Esophagus muscularis mucosa (tissue), 4 donors: Measurements from ENCODE around the gene C4orf54. TPM values are rescaled to one million over a fixed set of nuclear protein-coding genes. Genes with fewer than 3 reads are reported as not detected.
A peak's percentile ranks its signal among the peaks of the same experiment; 100 is the strongest.

Source experiments
- DNase-seq: peaks from one replicate; pipeline ENCODE4 v3.0.0-alpha.2; 2017; ENCODE audit errors: extremely low spot score
- H3K27ac ChIP-seq, 4 donors: fragments of 200-600 bp; sonication (generic); replicated peaks in 1 of 4; 1 replicate in 3 of 4; 2 replicates in 1 of 4; pipeline ENCODE4 v1.5.1; 2016 to 2019; ENCODE audit warnings: mild to moderate bottlenecking in 1 of 4
- H3K27me3 ChIP-seq, 4 donors: fragments of 200-600 bp; sonication (generic); one replicate each; pipeline versions ENCODE4 v1.5.1 to v1.6.0; 2016 to 2019
- H3K36me3 ChIP-seq, 4 donors: fragments of 200-600 bp; sonication (generic); one replicate each; pipeline ENCODE4 v1.5.1; 2016 to 2019
- H3K4me1 ChIP-seq, 4 donors: fragments of 200-600 bp; sonication (generic); one replicate each; pipeline ENCODE4 v1.5.1; 2016 to 2019
- H3K4me3 ChIP-seq, 4 donors: fragments of 200-600 bp; sonication (generic); 1 replicate in 2 of 4; 2 replicates in 2 of 4; pipeline ENCODE4 v1.5.1; 2016 to 2019; ENCODE audit warnings: mild to moderate bottlenecking in 4 of 4, moderate library complexity in 1 of 4
- H3K9me3 ChIP-seq, 4 donors: fragments of 200-600 bp; sonication (generic); 1 replicate in 3 of 4; 2 replicates in 1 of 4; pipeline ENCODE4 v1.5.1; 2016 to 2019
- CTCF ChIP-seq, 3 experiments: fragments of 200-600 bp in 2 of 3; fragments of 450-650 bp in 1 of 3; sonication (generic) in 2 of 3; IDR thresholded peaks; one replicate each; pipeline ENCODE4 v1.5.1; 2017 to 2019; ENCODE audit warnings: antibody characterized with exemption in 3 of 3, mild to moderate bottlenecking in 2 of 3, moderate library complexity in 1 of 3
- EP300 ChIP-seq: sonication (generic); formaldehyde crosslinking; IDR thresholded peaks from one replicate; pipeline ENCODE4 v1.6.1; 2017; ENCODE audit warnings: antibody characterized with exemption
- POLR2A ChIP-seq: fragments of 450-650 bp; IDR thresholded peaks from one replicate; pipeline ENCODE4 v1.6.1; 2017; ENCODE audit warnings: antibody characterized with exemption, moderate library complexity, mild to moderate bottlenecking, low read depth
- POLR2AphosphoS5 ChIP-seq, 2 donors: sonication (generic); formaldehyde crosslinking; IDR thresholded peaks; one replicate each; pipeline ENCODE4 v1.6.1; 2017; ENCODE audit warnings: antibody characterized with exemption in 2 of 2
- WGBS: methylation state at CpG from one replicate; pipeline ENCODE4 v1.1.5; 2018; 5-methylcytosine and 5-hydroxymethylcytosine counted together
- intact Hi-C: fragments of 100-400 bp; cut with DNase I; formaldehyde crosslinking; loops from one replicate; pipeline ENCODE4 v1.15.1; 2023
- total RNA-seq, 4 donors: library from RNA; depleted of rRNA; stranded (reverse); fragments of >200 nt; gene quantifications; one replicate each; pipeline versions ENCODE4 v1.1.0 to v1.2.1, GENCODE V29; 2016

Gene C4orf54
- 1 to 10 TPM in 1 of 4 donors, under 1 TPM in 3; under 0.01 to 2.1 (median 0.60) TPM for total RNA-seq

DNA sequence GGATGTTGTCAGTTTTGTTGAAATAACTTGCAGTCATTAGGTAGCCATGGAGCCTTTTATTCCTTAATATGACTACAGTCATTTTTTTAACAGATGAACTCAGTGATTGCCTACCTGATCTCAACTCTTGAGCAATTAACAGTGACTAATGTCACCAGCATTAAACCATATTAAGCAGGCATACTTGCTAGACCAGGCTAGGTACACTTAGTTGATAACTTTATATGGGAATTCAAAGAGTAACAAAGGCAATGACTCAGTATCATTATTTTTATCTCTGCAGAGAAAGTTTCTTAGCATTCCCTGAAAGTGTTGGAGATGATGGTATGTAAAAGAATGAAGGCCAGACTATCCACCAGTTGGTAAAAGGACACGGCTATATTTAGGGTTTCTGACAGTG is at the start of gene C4orf54:
C4orf54 (minus strand) TSS at position 31 of the 400 bp plus-strand sequence. CDS start 3,180 bp downstream, outside the sequence.
- intact Hi-C loops = no loop called here
- no peak within 1 kb of the TSS for H3K4me3 ChIP-seq
- TF ChIP-seq EP300 = no peak
- no peak for TF ChIP-seq CTCF (IDR thresholded peaks at IDR 0.05)
- TF ChIP-seq POLR2A = no peak
- peak in 1 of 2 donors; percentile 43 for TF ChIP-seq POLR2AphosphoS5 (IDR thresholded peaks at IDR 0.05)
- H3K27ac ChIP-seq = peak within 1 kb of the TSS; percentile 61 to 71 (median 66)
- WGBS = 43% methylated on average over 1 of the region's 1 CpG
- DNase-seq = no peak
- no peaks in the 10 kb centered on the region for H3K9me3 ChIP-seq
- no peaks in the 10 kb centered on the region for H3K27me3 ChIP-seq
- peaks cover 18 to 52% (median 37%) of the 10 kb centered on the region in 4 donors for H3K4me1 ChIP-seq
- no peaks in the 10 kb centered on the region for H3K36me3 ChIP-seq

DNA sequence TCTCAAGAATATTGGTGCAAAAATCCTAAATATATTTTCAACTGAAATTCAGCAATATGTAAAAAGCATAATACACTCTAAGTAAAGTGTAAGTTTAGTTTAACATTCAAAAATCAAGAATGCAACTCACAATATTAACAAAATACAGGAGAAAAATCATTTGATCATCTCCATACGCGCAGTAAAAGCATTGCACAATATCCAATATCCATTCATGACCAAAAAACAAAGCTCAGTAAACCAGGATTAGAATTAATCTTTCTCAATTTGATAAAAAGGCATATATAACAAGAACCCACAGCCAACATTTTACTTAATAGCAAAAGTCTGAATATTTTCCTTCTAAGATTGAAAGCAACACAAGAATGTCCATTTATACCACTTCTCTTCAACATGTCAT is 48.3 kb upstream of the C4orf54 start:
- Histone ChIP-seq H3K9me3 (no peaks in the 10 kb centered on the region), H3K4me1 (peaks cover 0 to 8% (median 7%) of the 10 kb centered on the region in 4 donors), H3K27ac (no peak overlapping the region), H3K36me3 (no peaks in the 10 kb centered on the region), H3K27me3 (no peaks in the 10 kb centered on the region), H3K4me3 (no peak overlapping the region)
- DNase-seq = no peak
- no peak for TF ChIP-seq POLR2A
- no peak for TF ChIP-seq CTCF (IDR thresholded peaks at IDR 0.05)
- TF ChIP-seq POLR2AphosphoS5 (IDR thresholded peaks at IDR 0.05) = no peak
- no peak for TF ChIP-seq EP300
- WGBS = 97% methylated on average over 2 of the region's 2 CpGs
- intact Hi-C loops = no loop called here

GRCh38 chr4:99696801-99697200 is 39.2 kb upstream of the C4orf54 start:
- intact Hi-C loops = no loop called here
- no peak for DNase-seq
- WGBS = 89% methylated on average over 3 of the region's 3 CpGs

GRCh38 chr4:99693140-99693539 is 35.5 kb upstream of the C4orf54 start:
- peaks cover 0 to 9% (median 5%) of the 10 kb centered on the region in 4 donors for H3K9me3 ChIP-seq
- H3K4me3 ChIP-seq = no peak overlapping the region
- H3K27ac ChIP-seq = no peak overlapping the region
- no peaks in the 10 kb centered on the region for H3K4me1 ChIP-seq
- WGBS = 85% methylated on average over 1 of the region's 1 CpG
- intact Hi-C loops = no loop called here
- DNase-seq = no peak
- no peaks in the 10 kb centered on the region for H3K27me3 ChIP-seq
- H3K36me3 ChIP-seq = no peaks in the 10 kb centered on the region
- TF ChIP-seq POLR2AphosphoS5 (IDR thresholded peaks at IDR 0.05) (no peak), CTCF (IDR thresholded peaks at IDR 0.05) (no peak), EP300 (no peak), POLR2A (no peak)

More at GRCh38 chr4:99696801-99697200, 39.2 kb upstream of the C4orf54 start:
- no peaks in the 10 kb centered on the region for H3K4me1 ChIP-seq
- H3K36me3 ChIP-seq = no peaks in the 10 kb centered on the region
- H3K4me3 ChIP-seq = no peak overlapping the region
- H3K9me3 ChIP-seq = no peaks in the 10 kb centered on the region
- no peak overlapping the region for H3K27ac ChIP-seq
- no peaks in the 10 kb centered on the region for H3K27me3 ChIP-seq
- TF ChIP-seq CTCF (IDR thresholded peaks at IDR 0.05) (no peak), POLR2AphosphoS5 (IDR thresholded peaks at IDR 0.05) (no peak), POLR2A (no peak), EP300 (no peak)

GRCh38 chr4:99690990-99691389 is 33.4 kb upstream of the C4orf54 start:
- no peak for DNase-seq
- H3K36me3 ChIP-seq = no peaks in the 10 kb centered on the region
- H3K9me3 ChIP-seq = peaks cover 0 to 9% (median 5%) of the 10 kb centered on the region in 4 donors
- H3K27ac ChIP-seq = no peak overlapping the region
- intact Hi-C loops = no loop called here
- H3K4me3 ChIP-seq = no peak overlapping the region
- no peak for TF ChIP-seq EP300
- no peak for TF ChIP-seq CTCF (IDR thresholded peaks at IDR 0.05)
- TF ChIP-seq POLR2A = no peak
- no peak for TF ChIP-seq POLR2AphosphoS5 (IDR thresholded peaks at IDR 0.05)
- no peaks in the 10 kb centered on the region for H3K27me3 ChIP-seq
- no peaks in the 10 kb centered on the region for H3K4me1 ChIP-seq
